ENCODE data around the gene DRAXIN.

The DRAXIN gene

GRCh38 chr1:11741919-11742558 lies 50.5 kb downstream of the DRAXIN start:
- POLR2A ChIA-PET: no interaction called here
- no peak for DNase-seq (ENCODE audit: extremely low spot score)
- TF ChIP-seq HDGF (IDR thresholded peaks at IDR 0.05; ENCODE audit: borderline replicate concordance) (no peak), BHLHE40 (IDR thresholded peaks at IDR 0.05; ENCODE audit: borderline replicate concordance) (no peak), SP1 (IDR thresholded peaks at IDR 0.05) (no peak), LEF1 (IDR thresholded peaks at IDR 0.05; ENCODE audit: borderline replicate concordance) (no peak), PKNOX1 (IDR thresholded peaks at IDR 0.05) (no peak), FOXK2 (IDR thresholded peaks at IDR 0.05) (no peak), SUZ12 (IDR thresholded peaks at IDR 0.05) (no peak), NFRKB (IDR thresholded peaks at IDR 0.05) (no peak), FOXA1 (IDR thresholded peaks at IDR 0.05) (no peak), FOXM1 (IDR thresholded peaks at IDR 0.05; ENCODE audit: borderline replicate concordance) (no peak), ELF4 (IDR thresholded peaks at IDR 0.05) (no peak), TARDBP (IDR thresholded peaks at IDR 0.05) (no peak), CTBP1 (IDR thresholded peaks at IDR 0.05; ENCODE audit: borderline replicate concordance) (no peak)
- CTCF ChIA-PET: no interaction called here

GRCh38 chr1:11744287-11744686 lies 52.8 kb downstream of the DRAXIN start:
- TF ChIP-seq FOXM1 (IDR thresholded peaks at IDR 0.05; ENCODE audit: borderline replicate concordance): no peak
- TF ChIP-seq SUZ12 (IDR thresholded peaks at IDR 0.05): no peak
- no peak for TF ChIP-seq BHLHE40 (IDR thresholded peaks at IDR 0.05; ENCODE audit: borderline replicate concordance)
- no peak for TF ChIP-seq HDGF (IDR thresholded peaks at IDR 0.05; ENCODE audit: borderline replicate concordance)
- TF ChIP-seq ARNT (IDR thresholded peaks at IDR 0.05): no peak
- DNase-seq (ENCODE audit: extremely low spot score): no peak
- CTCF ChIA-PET: no interaction called here
- POLR2A ChIA-PET: no interaction called here

GRCh38 chr1:11746092-11746491 lies 54.6 kb downstream of the DRAXIN start:
- ChIA-PET POLR2A (no interaction called here), CTCF (no interaction called here)
- TF ChIP-seq SUZ12 (IDR thresholded peaks at IDR 0.05) (no peak), FOXA1 (IDR thresholded peaks at IDR 0.05) (no peak), ARNT (IDR thresholded peaks at IDR 0.05) (no peak), SP1 (IDR thresholded peaks at IDR 0.05) (no peak), FOXM1 (IDR thresholded peaks at IDR 0.05; ENCODE audit: borderline replicate concordance) (no peak), ZNF384 (IDR thresholded peaks at IDR 0.05) (no peak), PKNOX1 (IDR thresholded peaks at IDR 0.05) (no peak), LEF1 (IDR thresholded peaks at IDR 0.05; ENCODE audit: borderline replicate concordance) (no peak), L3MBTL2 (conservative IDR thresholded peaks at IDR 0.05) (no peak), BHLHE40 (IDR thresholded peaks at IDR 0.05; ENCODE audit: borderline replicate concordance) (no peak), FOXK2 (IDR thresholded peaks at IDR 0.05) (no peak), CTBP1 (IDR thresholded peaks at IDR 0.05; ENCODE audit: borderline replicate concordance) (no peak), NFRKB (IDR thresholded peaks at IDR 0.05) (no peak), HDGF (IDR thresholded peaks at IDR 0.05; ENCODE audit: borderline replicate concordance) (no peak), ELF4 (IDR thresholded peaks at IDR 0.05) (no peak)
- DNase-seq (ENCODE audit: extremely low spot score): no peak

- no peak for DNase-seq (ENCODE audit: extremely low spot score)
- ChIA-PET POLR2A (no interaction called here), CTCF (no interaction called here)
- no peak for TF ChIP-seq LEF1 (IDR thresholded peaks at IDR 0.05; ENCODE audit: borderline replicate concordance)
Observed at GRCh38 chr1:11746795-11747487, 55.4 kb downstream of the DRAXIN start.

- POLR2A ChIA-PET: interaction anchor here (0.6 kb wide), 1 partner anchor 12 kb away, joined by 3 read pairs; no protein-coding TSS in a partner anchor
- no peak for TF ChIP-seq FOXA1 (IDR thresholded peaks at IDR 0.05)
- no peak for TF ChIP-seq HDGF (IDR thresholded peaks at IDR 0.05; ENCODE audit: borderline replicate concordance)
- no peak for TF ChIP-seq ELF4 (IDR thresholded peaks at IDR 0.05)
- TF ChIP-seq FOXM1 (IDR thresholded peaks at IDR 0.05; ENCODE audit: borderline replicate concordance): no peak
- TF ChIP-seq LEF1 (IDR thresholded peaks at IDR 0.05; ENCODE audit: borderline replicate concordance): no peak
- no peak for TF ChIP-seq FOXK2 (IDR thresholded peaks at IDR 0.05)
- no peak for TF ChIP-seq SP1 (IDR thresholded peaks at IDR 0.05)
- no peak for TF ChIP-seq ARNT (IDR thresholded peaks at IDR 0.05)
- TF ChIP-seq BHLHE40 (IDR thresholded peaks at IDR 0.05; ENCODE audit: borderline replicate concordance): no peak
- TF ChIP-seq PKNOX1 (IDR thresholded peaks at IDR 0.05): no peak
- no peak for TF ChIP-seq NFRKB (IDR thresholded peaks at IDR 0.05)
- no peak for TF ChIP-seq L3MBTL2 (conservative IDR thresholded peaks at IDR 0.05)
- no peak for TF ChIP-seq SUZ12 (IDR thresholded peaks at IDR 0.05)
- TF ChIP-seq ZNF384 (IDR thresholded peaks at IDR 0.05): no peak
- TF ChIP-seq CTBP1 (IDR thresholded peaks at IDR 0.05; ENCODE audit: borderline replicate concordance): no peak
- no peak for TF ChIP-seq TARDBP (IDR thresholded peaks at IDR 0.05)
- DNase-seq (ENCODE audit: extremely low spot score): no peak
Observed at GRCh38 chr1:11748294-11749202, 57.0 kb downstream of the DRAXIN start.

More at GRCh38 chr1:11748294-11749202, 57.0 kb downstream of the DRAXIN start:
- CTCF ChIA-PET: no interaction called here
